ENCODE measurements around the gene ADAM21.

- TF ChIP-seq, protein P1, sequence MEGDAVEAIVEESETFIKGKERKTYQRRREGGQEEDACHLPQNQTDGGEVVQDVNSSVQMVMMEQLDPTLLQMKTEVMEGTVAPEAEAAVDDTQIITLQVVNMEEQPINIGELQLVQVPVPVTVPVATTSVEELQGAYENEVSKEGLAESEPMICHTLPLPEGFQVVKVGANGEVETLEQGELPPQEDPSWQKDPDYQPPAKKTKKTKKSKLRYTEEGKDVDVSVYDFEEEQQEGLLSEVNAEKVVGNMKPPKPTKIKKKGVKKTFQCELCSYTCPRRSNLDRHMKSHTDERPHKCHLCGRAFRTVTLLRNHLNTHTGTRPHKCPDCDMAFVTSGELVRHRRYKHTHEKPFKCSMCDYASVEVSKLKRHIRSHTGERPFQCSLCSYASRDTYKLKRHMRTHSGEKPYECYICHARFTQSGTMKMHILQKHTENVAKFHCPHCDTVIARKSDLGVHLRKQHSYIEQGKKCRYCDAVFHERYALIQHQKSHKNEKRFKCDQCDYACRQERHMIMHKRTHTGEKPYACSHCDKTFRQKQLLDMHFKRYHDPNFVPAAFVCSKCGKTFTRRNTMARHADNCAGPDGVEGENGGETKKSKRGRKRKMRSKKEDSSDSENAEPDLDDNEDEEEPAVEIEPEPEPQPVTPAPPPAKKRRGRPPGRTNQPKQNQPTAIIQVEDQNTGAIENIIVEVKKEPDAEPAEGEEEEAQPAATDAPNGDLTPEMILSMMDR (conservative IDR thresholded peaks at IDR 0.05; ENCODE audit: low read length): no peak
- no peak for TF ChIP-seq EZH2phosphoT487 (IDR thresholded peaks at IDR 0.05; ENCODE audit: borderline replicate concordance)
Observed at GRCh38 chr14:70489579-70490200, 37.7 kb downstream of the ADAM21 start.
